GM21723 (cell line): ENCODE results near the gene CBARP.
"Not testable (repeated sequence)": the region's sequence is repeated elsewhere in the genome, so short reads cannot be mapped to it uniquely, and the experiment has no call there.

Experiments used
- ATAC-seq: cut with Tn5 transposase; IDR thresholded peaks from one replicate; pipeline ENCODE4 v1.9.1; 2021; ENCODE audit warnings: mild to moderate bottlenecking, moderate library complexity; ENCODE audit not compliant: unreplicated experiment

CBARP gene

DNA sequence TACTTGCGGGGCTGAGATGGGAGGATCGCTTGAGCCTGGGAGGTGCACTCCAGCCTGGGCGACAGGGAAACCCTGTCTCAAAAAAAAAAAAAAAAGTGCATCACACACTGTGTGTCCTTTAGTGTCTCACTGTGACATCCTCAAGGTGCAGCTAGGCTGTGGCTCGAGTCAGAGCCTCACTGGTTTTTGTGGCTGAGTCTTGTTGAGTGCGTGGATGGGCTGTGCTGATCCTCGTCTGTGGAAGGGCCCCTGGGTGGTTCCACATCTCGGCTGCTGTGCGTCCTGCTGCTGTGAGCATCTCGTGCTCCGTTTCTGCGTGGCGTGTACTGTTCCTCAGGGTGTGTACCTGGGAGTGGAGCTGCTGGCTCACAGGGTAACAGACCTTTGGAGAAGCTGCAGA is 21.0 kb downstream of the CBARP start:
- no peak for ATAC-seq

- ATAC-seq, result no peak
Observed at GRCh38 chr19:1214862-1215731, 22.7 kb downstream of the CBARP start.

GRCh38 chr19:1214299-1214861 is 23.4 kb downstream of the CBARP start:
- ATAC-seq, result no peak

GRCh38 chr19:1213391-1214286 is 24.2 kb downstream of the CBARP start:
- no peak for ATAC-seq

- no peak for ATAC-seq
Observed at GRCh38 chr19:1211494-1212234, 26.1 kb downstream of the CBARP start.

- no peak for ATAC-seq
Observed at GRCh38 chr19:1210227-1210538, 27.6 kb downstream of the CBARP start.

- ATAC-seq, result not testable (repeated sequence)
Observed at GRCh38 chr19:1208830-1209229, 29.0 kb downstream of the CBARP start.

- no peak for ATAC-seq
Observed at GRCh38 chr19:1206864-1207450, 30.8 kb downstream of the CBARP start.

DNA sequence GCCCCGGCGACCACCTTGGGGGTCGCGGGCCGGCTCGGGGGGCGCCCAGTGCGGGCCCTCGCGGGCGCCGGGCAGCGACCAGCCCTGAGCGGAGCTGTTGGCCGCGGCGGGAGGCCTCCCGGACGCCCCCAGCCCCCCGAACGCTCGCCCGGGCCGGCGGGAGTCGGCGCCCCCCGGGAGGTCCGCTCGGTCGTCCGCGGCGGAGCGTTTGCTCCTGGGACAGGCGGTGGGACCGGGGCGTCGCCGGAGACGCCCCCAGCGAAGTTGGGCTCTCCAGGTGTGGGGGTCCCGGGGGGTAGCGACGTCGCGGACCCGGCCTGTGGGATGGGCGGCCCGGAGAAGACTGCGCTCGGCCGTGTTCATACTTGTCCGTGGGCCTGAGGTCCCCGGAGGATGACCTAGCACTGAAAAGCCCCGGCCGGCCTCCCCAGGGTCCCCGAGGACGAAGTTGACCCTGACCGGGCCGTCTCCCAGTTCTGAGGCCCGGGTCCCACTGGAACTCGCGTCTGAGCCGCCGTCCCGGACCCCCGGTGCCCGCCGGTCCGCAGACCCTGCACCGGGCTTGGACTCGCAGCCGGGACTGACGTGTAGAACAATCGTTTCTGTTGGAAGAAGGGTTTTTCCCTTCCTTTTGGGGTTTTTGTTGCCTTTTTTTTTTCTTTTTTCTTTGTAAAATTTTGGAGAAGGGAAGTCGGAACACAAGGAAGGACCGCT is 31.5 kb downstream of the CBARP start:
- no peak for ATAC-seq

GRCh38 chr19:1205114-1206099 is 32.4 kb downstream of the CBARP start, which contains the start of gene STK11:
STK11 (plus strand) TSS chr19:1205778; CDS start chr19:1206914, 1,136 bp downstream.
- peak; percentile 76 for ATAC-seq

DNA sequence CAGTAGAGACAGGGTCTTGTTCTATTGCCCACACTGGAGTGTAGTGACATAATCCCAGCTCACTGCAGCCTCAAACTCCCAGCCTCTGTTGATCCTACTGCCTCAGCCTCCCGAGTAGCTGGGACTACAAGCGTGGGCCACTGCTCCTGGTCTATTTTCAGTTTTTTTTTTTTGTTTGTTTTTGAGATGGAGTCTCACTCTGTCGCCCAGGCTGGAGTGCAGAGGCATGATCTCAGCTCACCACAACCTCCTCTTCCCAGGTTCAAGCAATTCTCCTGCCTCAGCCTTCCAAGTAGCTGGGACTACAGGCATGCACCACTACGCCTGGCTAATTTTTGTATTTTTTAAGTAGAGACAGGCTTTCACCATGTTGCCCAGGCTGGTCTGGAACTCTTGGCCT is 37.2 kb downstream of the CBARP start:
- ATAC-seq, result not testable (repeated sequence)

DNA sequence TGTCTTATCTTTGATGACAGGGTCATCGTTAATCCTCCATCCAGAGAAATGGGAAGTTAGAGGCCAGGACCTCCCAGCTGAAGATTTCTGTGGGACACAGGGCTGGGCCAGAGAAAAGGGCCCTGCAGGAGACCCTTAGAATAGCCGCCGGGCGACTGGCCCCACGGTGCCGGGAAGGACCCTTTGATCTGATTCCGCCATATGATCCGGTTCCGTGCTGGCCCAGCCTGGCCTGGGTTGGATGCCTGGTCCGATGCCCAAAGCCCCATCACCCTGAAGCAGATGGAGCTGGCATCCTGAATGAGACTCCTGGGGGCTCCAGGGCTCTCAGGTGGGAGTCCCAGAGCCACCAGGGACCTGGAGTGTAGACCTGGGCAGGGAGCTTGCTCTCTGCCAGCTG is 38.3 kb downstream of the CBARP start:
- ATAC-seq, result no peak

DNA sequence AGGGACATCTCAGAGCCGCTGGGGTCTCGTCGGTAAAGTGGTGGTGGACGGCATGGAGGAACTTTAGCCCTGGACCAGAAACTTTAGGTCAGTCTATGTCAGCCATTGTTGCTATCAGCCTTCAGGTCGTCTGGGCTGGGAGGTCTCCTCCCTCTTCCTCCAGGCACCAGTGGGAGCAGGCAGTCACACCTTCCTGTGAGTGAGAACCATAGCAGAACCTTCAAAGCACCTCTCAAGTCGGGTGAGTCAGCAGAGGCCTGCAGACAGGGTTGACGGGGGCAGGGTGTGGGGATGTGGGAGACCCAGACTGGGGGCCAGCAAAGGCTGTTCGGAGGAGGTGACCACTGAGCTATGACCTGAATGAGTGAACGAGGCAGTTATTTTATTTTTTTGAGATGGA is 48.4 kb downstream of the CBARP start:
- ATAC-seq, result no peak

- ATAC-seq, result no peak
Observed at GRCh38 chr19:1183543-1184172, 54.1 kb downstream of the CBARP start.

DNA sequence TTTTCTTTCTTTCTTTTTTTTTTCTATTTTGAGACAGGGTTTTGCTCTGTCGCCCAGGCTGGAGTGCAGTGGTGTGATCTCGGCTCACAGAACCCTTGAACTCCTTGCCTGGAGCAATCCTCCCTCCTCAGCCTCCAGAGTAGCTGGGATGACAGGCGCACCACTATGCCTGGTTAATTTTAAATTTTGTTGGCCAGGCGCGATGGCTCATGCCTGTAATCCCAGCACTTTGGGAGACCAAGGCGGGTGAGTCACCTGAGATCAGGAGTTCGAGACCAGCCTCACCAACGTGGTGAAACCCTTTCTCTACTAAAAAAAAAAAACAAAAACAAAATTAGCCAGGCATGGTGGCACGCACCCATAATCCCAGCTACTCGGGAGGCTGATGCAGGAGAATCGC is 55.1 kb downstream of the CBARP start:
- ATAC-seq, result no peak

DNA sequence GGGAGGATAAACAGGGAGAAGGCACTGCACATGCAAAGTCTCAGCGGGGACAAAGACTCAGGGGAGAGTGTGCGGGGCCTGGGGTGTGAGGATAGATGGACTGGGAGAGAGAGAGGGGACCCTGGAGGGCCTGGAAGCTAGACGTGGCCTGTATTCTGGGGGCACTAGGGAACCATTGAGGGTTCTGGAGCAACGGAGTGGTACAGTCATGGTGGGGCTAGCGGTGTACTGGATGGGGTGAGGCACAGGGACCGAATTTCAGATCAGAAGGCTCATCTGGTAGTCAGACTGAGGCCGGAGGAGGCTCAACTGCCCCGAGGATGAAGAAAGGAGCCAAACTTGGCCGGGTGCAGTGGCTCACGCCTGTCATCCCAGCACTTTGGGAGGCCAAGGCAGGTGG is 55.7 kb downstream of the CBARP start:
- no peak for ATAC-seq

GRCh38 chr19:1181606-1182005 is 56.2 kb downstream of the CBARP start:
- ATAC-seq, result no peak
